K562 (cell line): ENCODE measurements around the gene PIGM. TPM values are rescaled to one million over a fixed set of nuclear protein-coding genes. Genes with fewer than 3 reads are reported as not detected.

Source experiments
- ATAC-seq: fragments of 200-7000 bp; cut with Tn5 transposase; 3 replicates; pipeline ENCODE4 v1.9.1; 2020; ENCODE audit warnings: moderate library complexity
- BruUV-seq: library from RNA; stranded (reverse); fragments of 400-500 nt; replicated peaks from 2 replicates; lab custom pipeline; 2021; lab: Mats Ljungman, UMichigan
- CTCF ChIA-PET: fragments of 300-600 bp; formaldehyde crosslinking; extraction: SDS; loops from one replicate; lab custom pipeline; 2021; ENCODE audit warnings: low intra/inter-chr PET ratio; lab: Yijun Ruan, JAX
- POLR2A ChIA-PET: fragments of 300-600, 350-650 bp; sonication (Branson Sonifier 250); formaldehyde crosslinking; extraction: SDS; loops from one replicate; lab custom pipeline; 2021; ENCODE audit warnings: antibody characterized with exemption, inconsistent platforms; lab: Yijun Ruan, JAX
- DNase-seq, 4 experiments: peaks; one replicate each; pipeline versions ENCODE4 v3.0.0 to v3.0.0-alpha.2; 2011 to 2018; ENCODE audit warnings: low spot score in 3 of 4, mixed read lengths in 3 of 4; ENCODE audit errors: extremely low read depth in 1 of 4
- FAIRE-seq: peaks from 2 replicates; lab custom pipeline; 2011; peaks lifted over from hg19 to GRCh38; lab: Jason Lieb, UNC
- H2AFZ ChIP-seq: 2 replicates; pipeline ENCODE4 v1.6.0; 2011; ENCODE audit warnings: low read depth, low read length, control low read depth, inconsistent platforms
- H3K27ac ChIP-seq: fragments of 200-600 bp; 3 replicates; pipeline ENCODE4 v1.8.0; 2011; ENCODE audit warnings: low read depth, mild to moderate bottlenecking, control low read depth, inconsistent platforms, low read length, moderate library complexity, mixed read lengths; ENCODE audit errors: extremely low read depth
- H3K27me3 ChIP-seq, 2 experiments: fragments of 300-600 bp in 1 of 2; 2 replicates in 1 of 2; 3 replicates in 1 of 2; pipeline versions ENCODE4 v1.6.0 to v1.8.0; 2011; ENCODE audit warnings: inconsistent platforms in 2 of 2, low read length in 2 of 2, mild to moderate bottlenecking in 1 of 2, mixed read lengths in 1 of 2, moderate library complexity in 1 of 2; ENCODE audit not compliant: control insufficient read depth in 2 of 2, insufficient read depth in 2 of 2
- H3K36me3 ChIP-seq: fragments of 300-600 bp; 3 replicates; pipeline ENCODE4 v1.8.0; 2011; ENCODE audit warnings: mild to moderate bottlenecking, low read length, inconsistent platforms; ENCODE audit not compliant: control insufficient read depth, insufficient read depth
- H3K4me1 ChIP-seq, 2 experiments: fragments of 200-600 bp in 1 of 2; replicated peaks in 1 of 2; 2 replicates in 1 of 2; 3 replicates in 1 of 2; pipeline versions ENCODE4 v1.5.1 to v1.8.0; 2011; ENCODE audit warnings: inconsistent platforms in 2 of 2, low read length in 2 of 2, mild to moderate bottlenecking in 1 of 2, mixed read lengths in 1 of 2, moderate library complexity in 1 of 2; ENCODE audit not compliant: control insufficient read depth in 2 of 2, insufficient read depth in 2 of 2
- H3K4me2 ChIP-seq: 2 replicates; pipeline ENCODE4 v1.6.1; 2011; ENCODE audit warnings: low read length, control low read depth, inconsistent platforms, mixed read lengths; ENCODE audit not compliant: insufficient read depth
- H3K4me3 ChIP-seq: fragments of 200-600 bp; sonication (generic), shearing (Covaris generic); 2 replicates; pipeline ENCODE4 v1.5.1; 2016; ENCODE audit warnings: control low read depth, inconsistent platforms
- H3K79me2 ChIP-seq: fragments of 200-600 bp; 3 replicates; pipeline ENCODE4 v1.8.0; 2011; ENCODE audit warnings: low read length, inconsistent platforms; ENCODE audit not compliant: control insufficient read depth, insufficient read depth
- H3K9ac ChIP-seq, 2 experiments: 2 replicates each; pipeline versions ENCODE4 v1.6.0 to v1.6.1; 2011; ENCODE audit warnings: low read depth in 2 of 2, low read length in 2 of 2, control low read depth in 1 of 2, inconsistent platforms in 1 of 2, mild to moderate bottlenecking in 1 of 2, mixed read lengths in 1 of 2; ENCODE audit not compliant: insufficient read depth in 1 of 2
- H3K9me1 ChIP-seq: one replicate; pipeline ENCODE4 v1.6.0; 2011; ENCODE audit warnings: inconsistent platforms, mild to moderate bottlenecking, low read length, moderate library complexity; ENCODE audit not compliant: control insufficient read depth, insufficient read depth
- H3K9me3 ChIP-seq: replicated peaks from 2 replicates; pipeline ENCODE4 v1.5.1; 2011; ENCODE audit warnings: low read depth, low read length, inconsistent platforms; ENCODE audit not compliant: control insufficient read depth, insufficient read depth
- H4K20me1 ChIP-seq: replicated peaks from 2 replicates; pipeline ENCODE4 v1.6.1; 2011; ENCODE audit warnings: low read length, inconsistent platforms, mixed read lengths; ENCODE audit not compliant: control insufficient read depth, insufficient read depth
- CC2D1A ChIP-seq: fragments of 450-650 bp; IDR thresholded peaks from 2 replicates; pipeline ENCODE4 v1.6.1; 2017; ENCODE audit warnings: mild to moderate bottlenecking
- FOXK2 ChIP-seq, 2 experiments: fragments of 450-650 bp; IDR thresholded peaks in 1 of 2; conservative IDR thresholded peaks in 1 of 2; 2 replicates each; pipeline ENCODE4 v1.6.1; 2016; ENCODE audit warnings: low read depth in 2 of 2, mild to moderate bottlenecking in 1 of 2
- HEY1 ChIP-seq: fragments of 250-450 bp; sonication (Bioruptor Pico); IDR thresholded peaks from 2 replicates; pipeline ENCODE4 v1.5.0; 2020; ENCODE audit warnings: mild to moderate bottlenecking, moderate library complexity, borderline replicate concordance
- NCOA4 ChIP-seq: fragments of 450-650 bp; IDR thresholded peaks from 2 replicates; pipeline ENCODE4 v1.6.1; 2018; ENCODE audit warnings: mild to moderate bottlenecking; ENCODE audit not compliant: partially characterized antibody
- RBM39 ChIP-seq: fragments of 200-400 bp; formaldehyde crosslinking; optimal IDR thresholded peaks from 2 replicates; pipeline ENCODE3; 2018; ENCODE audit warnings: low read depth, low read length
- TEAD2 ChIP-seq: fragments of 450-650 bp; IDR thresholded peaks from 2 replicates; pipeline ENCODE4 v1.6.1; 2016; ENCODE audit warnings: missing genetic modification characterization, control low read depth, missing compliant biosample characterization
- YY1 ChIP-seq, 3 experiments: IDR thresholded peaks; 2 replicates each; pipeline ENCODE4 v1.6.1; 2011; ENCODE audit warnings: low read length in 2 of 3, mild to moderate bottlenecking in 2 of 3, moderate library complexity in 2 of 3, borderline replicate concordance in 1 of 3, control low read depth in 1 of 3, low read depth in 1 of 3; ENCODE audit not compliant: insufficient read depth in 3 of 3, insufficient replicate concordance in 2 of 3, control insufficient read depth in 1 of 3, insufficient read length in 1 of 3; ENCODE audit errors: extremely low read depth in 1 of 3
- ZNF76 ChIP-seq: fragments of 250-450 bp; sonication (Bioruptor Pico); IDR thresholded peaks from 2 replicates; pipeline ENCODE4 v1.4.0; 2020; ENCODE audit warnings: mild to moderate bottlenecking, moderate library complexity, borderline replicate concordance
- WGBS: fragments of 100-300 bp; shearing (Covaris generic); methylation state at CpG from one replicate; pipeline ENCODE4 v1.1.6; 2016; ENCODE audit warnings: low coverage, mixed read lengths; ENCODE audit not compliant: insufficient coverage; ENCODE audit errors: missing lambda C conversion rate; 5-methylcytosine and 5-hydroxymethylcytosine counted together
- in situ Hi-C: fragments of 300-500 bp; cut with MboI; formaldehyde crosslinking; loops from 4 replicates; pipeline ENCODE4 v1.15.0; 2018; ENCODE audit warnings: inconsistent platforms, mixed read lengths
- intact Hi-C: fragments of 100-400 bp; cut with micrococcal nuclease; formaldehyde crosslinking; loops from 2 replicates; pipeline ENCODE4 v1.14.2; 2022
- polyA plus RNA-seq, 8 experiments: library from polyadenylated mRNA; depleted of rRNA in 4 of 8; stranded (reverse) in 5 of 8; unstranded in 3 of 8; fragments of >200 nt; fragmentation: Nextera tagmentation in 2 of 8; fragmentation: Illumina TruSeq in 1 of 8; extraction: Ambion mirVana in 2 of 8; extraction: Trizol in 1 of 8; gene quantifications; 2 replicates each; pipeline versions ENCODE4 v1.2.1 to v1.2.3, GENCODE V29; 2011 to 2014; ENCODE audit warnings: inconsistent platforms in 1 of 8, missing spikeins in 1 of 8
- total RNA-seq, 7 experiments: library from RNA; depleted of rRNA in 6 of 7; stranded (reverse); fragments of >200 nt in 6 of 7; fragmentation: Illumina TruSeq in 2 of 7; extraction: Trizol in 2 of 7; gene quantifications; 2 replicates each; pipeline versions ENCODE4 v1.2.1 to v1.2.3, GENCODE V29; 2011 to 2021; ENCODE audit warnings: low replicate concordance in 1 of 7

PIGM gene
- total and polyA plus RNA-seq, 9 of the 15 experiments (the other 6 are each of a cell fraction or from before 2014, with no cell fraction given): 2.6 to 6.7 (median 4.3) TPM

DNA sequence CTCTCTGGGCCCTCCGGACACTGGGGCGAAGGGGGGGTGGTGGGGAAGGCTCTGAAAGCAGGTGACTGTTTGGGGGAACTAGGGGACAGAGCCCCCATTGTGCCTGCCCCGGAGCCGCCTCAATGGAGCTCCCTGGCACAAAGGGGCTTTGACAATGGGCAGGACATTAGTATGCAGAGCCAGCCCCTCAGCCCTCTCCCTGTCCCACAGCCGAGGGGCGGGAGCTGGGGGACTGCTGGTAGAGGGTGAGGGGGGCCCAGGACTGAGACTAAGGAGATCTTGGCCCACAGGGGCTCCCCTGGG, 30.4 kb upstream of the PIGM start:
- Histone ChIP-seq H3K27me3 (peaks cover 18 to 56% of the 10 kb centered on the region in 2 experiments; a peak in 4 of 5 replicates), H4K20me1 (peaks cover 3% of the 10 kb centered on the region; the same call in 1 of the 2 replicates), H3K4me2 (no peak overlapping the region), H3K9me3 (no peaks in the 10 kb centered on the region), H2AFZ (no peak overlapping the region), H3K4me1 (no peaks in the 10 kb centered on the region; a peak in 1 of 5 replicates), H3K9me1 (peaks cover under 1% of the 10 kb centered on the region)
- in situ Hi-C loops: no loop called here
- ChIA-PET POLR2A (interaction anchor here (1.1 to 2.1 kb wide), 2 partner anchors 10 to 137 kb away, joined by 3 to 7 read pairs; no protein-coding TSS in a partner anchor), CTCF (no interaction called here)
- WGBS: 0% methylated on average over 5 of the region's 6 CpGs
- DNase-seq: no peak
- FAIRE-seq: no peak
- TF ChIP-seq YY1 (IDR thresholded peaks at IDR 0.05; ENCODE audit: borderline replicate concordance in 1 of 3, control insufficient read depth in 1 of 3, extremely low read depth in 1 of 3, insufficient read depth in 3 of 3, insufficient read length in 1 of 3, insufficient replicate concordance in 2 of 3, low read depth in 1 of 3, low read length in 2 of 3): no peak
- TF ChIP-seq CC2D1A: no peak
- TF ChIP-seq NCOA4: no peak
- no peak for TF ChIP-seq TEAD2 (tag)
- no peak for TF ChIP-seq HEY1 (CRISPR knock-in tag)
- no peak for TF ChIP-seq FOXK2 (conservative IDR thresholded peaks at IDR 0.05 in 1 of 2, IDR thresholded peaks at IDR 0.05 in 1 of 2; ENCODE audit: low read depth in 2 of 2)
- TF ChIP-seq ZNF76 (CRISPR knock-in tag): no peak
- TF ChIP-seq RBM39: no peak
- TF ChIP-seq, all 486 proteins: peak for 0
- H3K9ac ChIP-seq: no peak overlapping the region
- intact Hi-C loops: no loop called here
- BruUV-seq: no TSS peak
- no peaks in the 10 kb centered on the region for H3K36me3 ChIP-seq
- H3K79me2 ChIP-seq: no peaks in the 10 kb centered on the region
- H3K4me3 ChIP-seq: no peak overlapping the region
- no peak for ATAC-seq
- no peak overlapping the region for H3K27ac ChIP-seq
